Sciatic nerve (tissue), 2 donors: ENCODE measurements around the gene RETREG1. TPM values are rescaled to one million over a fixed set of nuclear protein-coding genes. Genes with fewer than 3 reads are reported as not detected.
"Not testable (repeated sequence)": the region's sequence is repeated elsewhere in the genome, so short reads cannot be mapped to it uniquely, and the experiment has no call there.

ENCODE experiments used
- ATAC-seq: fragments of 200-7000 bp; cut with Tn5 transposase; one replicate; pipeline ENCODE4 v1.9.1; 2020; ENCODE audit warnings: mild to moderate bottlenecking, moderate library complexity
- DNase-seq: peaks from one replicate; pipeline ENCODE4 v3.0.0-alpha.2; 2020; ENCODE audit warnings: low spot score
- intact Hi-C: fragments of 100-400 bp; cut with DNase I; formaldehyde crosslinking; loops from one replicate; pipeline ENCODE4 v1.14.2; 2022
- total RNA-seq: library from RNA; stranded (reverse); fragmentation: NEBNext Ultra II Directional; extraction: Animal tissue kit (Norgen Biotek cat#: 25700); gene quantifications from one replicate; pipeline ENCODE4 v1.2.1, GENCODE V29; 2021
- donor health status: DM: no; HTN: no; CAD: no.
- donor health status: DM: no; HTN: no; CAD: no.

Gene RETREG1
- total RNA-seq, 1 donor from 2014 or later = 37.4 TPM

DNA sequence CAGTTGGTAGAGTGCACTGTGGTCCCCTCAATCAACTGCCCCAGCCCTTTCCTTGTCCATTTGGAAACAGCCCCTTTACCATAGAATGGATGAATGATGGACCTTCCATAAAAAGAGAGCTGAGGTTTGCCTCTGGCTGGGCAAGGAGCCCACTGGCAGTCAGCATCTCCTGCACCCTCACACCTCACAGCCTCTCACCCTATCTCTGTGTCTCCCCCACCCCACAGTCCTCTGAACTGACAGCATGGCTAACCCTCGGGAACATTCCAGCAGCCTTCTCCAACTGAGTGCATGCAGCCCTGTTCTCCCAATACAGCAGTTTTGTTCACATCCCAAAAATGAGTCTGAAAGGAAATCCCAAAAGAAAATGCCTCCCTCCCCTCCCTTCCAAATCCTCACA is 51.7 kb downstream of the RETREG1 start:
- DNase-seq = no peak
- no peak for ATAC-seq
- intact Hi-C loops = no loop called here

DNA sequence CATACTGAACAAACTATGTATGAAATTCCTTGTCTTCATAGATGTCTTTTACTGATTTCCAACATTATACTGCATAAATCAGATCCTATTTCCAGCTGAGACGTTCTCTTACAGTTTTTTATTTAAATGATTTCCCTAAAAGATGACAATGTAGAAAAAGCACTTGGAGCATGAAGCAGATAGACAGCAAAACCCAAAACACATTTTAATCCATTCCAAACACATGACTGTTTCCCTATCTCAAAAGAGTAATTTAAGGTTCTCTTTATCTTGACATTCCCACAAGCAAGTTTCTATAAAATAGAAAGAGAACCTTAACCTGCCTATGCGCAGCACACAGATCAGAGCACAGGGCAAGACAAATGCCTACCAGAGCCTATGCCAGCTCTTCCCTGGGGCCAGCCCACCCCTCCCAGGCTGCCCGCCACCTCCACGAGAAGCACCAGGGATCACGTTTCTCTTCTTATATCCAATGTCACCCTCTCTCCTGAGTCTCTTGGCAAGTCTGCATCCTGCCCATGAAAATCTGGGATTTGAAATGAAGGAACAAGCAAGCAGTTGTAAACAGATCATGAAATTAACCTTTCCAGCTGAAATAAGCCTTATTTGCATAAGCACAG is 52.4 kb downstream of the RETREG1 start:
- intact Hi-C loops = no loop called here

GRCh38 chr5:16563686-16564085 is 53.1 kb downstream of the RETREG1 start:
- ATAC-seq = no peak
- intact Hi-C loops = no loop called here
- no peak for DNase-seq

More for the DNA sequence above, 52.4 kb downstream of the RETREG1 start:
- DNase-seq = no peak
- no peak for ATAC-seq

- intact Hi-C loops = no loop called here
- ATAC-seq (no peak), DNase-seq (no peak)
Measured at GRCh38 chr5:16561660-16562059, 55.1 kb downstream of the RETREG1 start.

- DNase-seq (no peak), ATAC-seq (no peak)
- intact Hi-C loops = no loop called here
Measured at GRCh38 chr5:16559702-16560101, 57.1 kb downstream of the RETREG1 start.

- DNase-seq (no peak), ATAC-seq (no peak)
- intact Hi-C loops = no loop called here
Measured at GRCh38 chr5:16558984-16559629, 57.7 kb downstream of the RETREG1 start.

GRCh38 chr5:16557477-16557876 is 59.3 kb downstream of the RETREG1 start:
- DNase-seq (no peak), ATAC-seq (peak; percentile 79)
- intact Hi-C loops = no loop called here

- intact Hi-C loops = no loop called here
- no peak for DNase-seq
- ATAC-seq = no peak
Measured at GRCh38 chr5:16554110-16554509, 62.7 kb downstream of the RETREG1 start.

- intact Hi-C loops = no loop called here
- DNase-seq = peak; percentile 84
Measured at GRCh38 chr5:16552666-16553343, 64.0 kb downstream of the RETREG1 start.

DNA sequence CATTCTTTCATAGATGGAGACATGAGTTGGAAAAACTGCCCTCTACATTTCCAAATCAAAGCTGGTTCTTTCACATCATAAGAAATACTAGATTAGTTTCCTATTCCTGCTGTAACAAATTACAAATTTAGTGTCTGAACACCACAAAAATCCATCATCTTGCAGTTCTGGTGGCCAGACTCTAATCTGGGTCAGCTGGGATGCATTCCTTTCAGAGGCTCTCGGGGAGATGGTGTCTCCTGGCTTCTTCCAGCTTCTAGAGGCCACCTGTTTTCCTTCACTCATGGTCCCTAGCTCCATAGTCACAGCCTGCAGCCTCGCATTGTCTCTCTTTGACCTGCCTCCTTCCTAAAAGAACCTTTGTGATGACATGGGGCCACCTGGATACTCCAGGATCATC is 65.2 kb downstream of the RETREG1 start:
- intact Hi-C loops = no loop called here
- DNase-seq (no peak), ATAC-seq (no peak)

More at GRCh38 chr5:16552666-16553343, 64.0 kb downstream of the RETREG1 start:
- ATAC-seq = peak; percentile 78

- DNase-seq = no peak
- intact Hi-C loops = no loop called here
- ATAC-seq = no peak
Measured at GRCh38 chr5:16550316-16550952, 66.4 kb downstream of the RETREG1 start.

DNA sequence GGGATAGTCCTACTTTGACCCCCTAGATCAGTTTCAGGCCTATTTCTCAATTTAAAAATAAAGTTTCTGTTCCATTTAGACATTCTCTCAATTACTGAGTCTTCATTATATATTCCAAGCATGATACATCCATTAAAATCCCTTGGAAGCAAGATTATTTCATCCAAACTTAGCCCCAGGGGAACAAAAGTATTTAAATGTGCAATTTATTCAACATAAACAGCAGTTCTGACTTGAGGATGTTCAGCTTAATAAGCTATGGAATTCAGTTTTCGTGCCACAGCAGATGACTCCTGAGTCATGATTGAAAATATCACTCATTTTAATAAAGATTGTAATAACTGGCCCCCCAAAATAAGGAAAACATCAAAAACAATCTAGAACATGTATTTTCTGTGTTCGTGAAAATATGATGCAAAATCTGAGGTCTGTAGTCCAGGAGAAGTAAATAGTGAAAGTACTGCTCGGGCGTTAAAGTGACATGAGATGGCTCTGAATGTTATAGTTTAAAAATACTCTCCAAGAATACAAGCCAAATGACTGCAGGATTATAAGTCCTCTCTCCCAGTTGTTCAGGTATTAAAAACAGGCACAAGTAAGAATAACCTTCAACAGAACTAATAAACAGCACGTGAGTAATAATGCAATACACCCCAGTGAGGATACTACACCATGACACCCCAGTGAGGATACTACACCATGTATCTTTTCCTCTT is 67.1 kb downstream of the RETREG1 start:
- ATAC-seq = no peak
- intact Hi-C loops = no loop called here
- DNase-seq = no peak

GRCh38 chr5:16548812-16549211 is 68.0 kb downstream of the RETREG1 start:
- ATAC-seq (no peak), DNase-seq (no peak)
- intact Hi-C loops = no loop called here

DNA sequence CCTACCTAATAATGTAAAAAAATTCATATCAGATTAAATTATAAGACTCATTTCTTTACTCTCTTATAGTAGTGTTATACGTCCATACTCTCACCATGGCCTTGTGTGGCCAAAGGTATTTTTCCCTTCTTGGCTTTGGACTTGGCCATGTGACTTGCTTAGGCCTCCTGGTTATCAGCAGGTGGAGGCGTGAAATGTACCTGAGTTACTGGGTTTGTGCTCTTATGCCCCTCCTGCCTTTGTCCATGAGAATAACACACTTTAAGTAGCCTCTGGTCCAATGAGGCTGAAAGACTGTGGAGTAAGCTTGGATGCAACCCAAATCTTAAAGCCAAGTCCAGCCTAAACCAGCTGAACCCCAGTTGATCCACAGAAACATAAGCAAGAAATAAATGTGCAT is 68.7 kb downstream of the RETREG1 start:
- no peak for ATAC-seq
- intact Hi-C loops = no loop called here
- DNase-seq = no peak

DNA sequence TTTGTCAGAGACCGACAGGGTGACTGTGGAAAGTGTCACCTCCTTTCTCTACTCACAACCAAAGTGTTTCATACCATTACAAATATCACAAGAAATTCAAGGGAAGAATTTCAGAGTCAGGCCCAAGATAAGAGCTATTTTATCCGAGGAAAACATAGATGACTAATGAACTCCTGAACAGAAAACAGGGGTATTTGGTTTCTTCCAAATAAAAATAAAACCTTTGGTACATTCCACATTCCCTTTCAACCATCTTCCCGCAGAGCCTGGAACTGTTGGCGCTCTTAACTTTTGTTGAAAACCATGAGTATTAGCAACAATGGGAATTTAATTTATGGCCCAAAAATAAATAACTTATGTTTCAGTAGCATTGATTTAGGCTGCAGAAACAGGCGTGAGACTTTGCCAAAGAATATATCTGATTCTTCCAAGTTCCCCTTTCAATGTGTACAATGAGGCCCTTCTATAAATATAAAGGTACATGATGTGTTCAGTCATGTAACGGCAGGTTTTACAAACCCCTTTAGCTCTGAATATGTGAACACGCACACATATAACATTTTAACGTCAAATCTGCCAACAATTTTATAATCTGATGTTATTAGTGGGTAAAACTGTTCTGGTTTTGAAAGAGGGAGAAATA is 69.5 kb downstream of the RETREG1 start:
- DNase-seq = no peak
- intact Hi-C loops = no loop called here
- ATAC-seq = no peak

DNA sequence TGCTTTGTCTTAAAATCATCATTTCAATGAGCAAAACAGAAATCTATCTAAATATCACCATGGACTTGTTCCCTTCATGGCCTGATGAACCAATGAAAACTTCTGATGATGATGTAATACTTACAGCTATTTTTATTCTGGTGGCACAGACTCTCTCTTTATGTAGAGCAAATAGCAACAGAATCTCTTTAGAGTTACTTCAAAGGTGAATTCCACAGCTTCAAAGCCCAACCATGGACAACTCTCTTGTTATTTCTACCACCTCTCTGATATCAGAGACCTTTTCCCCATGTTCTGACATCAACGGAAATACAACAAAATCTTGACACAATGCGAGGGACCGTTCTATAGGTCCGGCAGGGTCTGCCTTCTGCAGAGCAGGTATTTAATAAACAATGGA is 70.1 kb downstream of the RETREG1 start:
- DNase-seq = no peak
- no peak for ATAC-seq
- intact Hi-C loops = no loop called here

GRCh38 chr5:16544607-16545374 is 72.0 kb downstream of the RETREG1 start:
- ATAC-seq (no peak), DNase-seq (no peak)
- intact Hi-C loops = no loop called here

- intact Hi-C loops, ATAC-seq: not testable (repeated sequence)
Measured at GRCh38 chr5:16543206-16543605, 73.6 kb downstream of the RETREG1 start.

More at GRCh38 chr5:16543206-16543605, 73.6 kb downstream of the RETREG1 start:
- not testable (repeated sequence) for DNase-seq
